Fibroblast of skin of back (primary cell): ENCODE data around the gene KCNT2.
"Not testable (repeated sequence)": the region's sequence is repeated elsewhere in the genome, so short reads cannot be mapped to it uniquely, and the experiment has no call there.

Experiments used
- DNase-seq: peaks from one replicate; pipeline ENCODE4 v3.0.0-alpha.2; 2013

The KCNT2 gene

DNA sequence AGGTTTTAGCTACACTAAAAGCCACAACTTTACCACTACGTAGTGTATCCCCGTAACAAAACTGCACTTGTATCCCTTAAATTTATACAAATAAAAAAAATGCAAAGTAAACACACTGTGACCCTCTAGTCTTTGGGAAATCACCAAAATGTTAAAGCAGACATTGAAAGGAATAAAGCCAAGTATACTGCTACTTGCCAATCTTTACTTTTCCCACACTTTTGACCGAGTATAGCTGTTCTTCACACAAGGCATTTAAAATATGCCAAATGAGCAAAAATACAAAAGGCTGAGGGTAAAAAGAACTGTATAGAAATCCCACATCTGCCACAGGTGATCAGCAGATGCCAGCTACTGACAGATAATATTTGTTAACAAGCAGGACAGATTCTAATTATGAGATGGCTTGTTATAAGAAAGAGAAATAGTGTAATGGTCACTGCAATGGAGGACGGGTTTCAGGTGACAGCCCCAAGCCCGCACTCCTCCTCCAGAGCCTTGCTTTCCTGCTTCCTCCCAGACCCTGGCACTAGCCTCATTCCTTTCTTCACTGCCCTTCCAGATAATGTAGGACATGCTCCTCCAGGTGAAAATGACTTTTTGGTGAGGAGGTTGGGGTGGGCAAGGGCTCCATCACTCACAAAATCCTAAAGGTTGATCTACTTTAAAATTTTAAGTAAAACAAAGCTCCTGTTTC, 18.1 kb downstream of the KCNT2 start:
- no peak for DNase-seq

DNA sequence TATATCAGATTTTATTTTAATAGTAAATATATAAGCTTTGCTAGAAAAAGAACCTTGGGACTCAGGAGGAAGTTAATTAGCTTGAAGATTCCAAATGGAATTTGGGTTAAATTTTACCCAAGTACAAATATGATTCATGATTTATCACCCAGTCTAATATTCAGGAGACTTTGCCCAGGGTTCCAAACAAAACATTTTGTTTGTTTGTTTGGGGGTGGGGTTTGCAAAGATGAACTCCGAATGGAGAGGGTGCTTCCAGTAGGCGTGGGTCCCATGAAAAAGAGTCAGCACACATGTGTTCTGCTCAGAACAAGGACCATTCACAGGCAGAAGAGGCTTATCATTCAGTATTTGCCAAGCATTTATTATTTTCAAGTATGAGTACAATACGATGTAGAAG, 23.5 kb downstream of the KCNT2 start:
- no peak for DNase-seq

- DNase-seq = no peak
Measured at GRCh38 chr1:196577386-196577785, 30.9 kb downstream of the KCNT2 start.

- DNase-seq = no peak
Measured at GRCh38 chr1:196573226-196573625, 35.0 kb downstream of the KCNT2 start.

- DNase-seq = no peak
Measured at GRCh38 chr1:196567238-196567637, 41.0 kb downstream of the KCNT2 start.

- no peak for DNase-seq
Measured at GRCh38 chr1:196563768-196564167, 44.5 kb downstream of the KCNT2 start.

DNA sequence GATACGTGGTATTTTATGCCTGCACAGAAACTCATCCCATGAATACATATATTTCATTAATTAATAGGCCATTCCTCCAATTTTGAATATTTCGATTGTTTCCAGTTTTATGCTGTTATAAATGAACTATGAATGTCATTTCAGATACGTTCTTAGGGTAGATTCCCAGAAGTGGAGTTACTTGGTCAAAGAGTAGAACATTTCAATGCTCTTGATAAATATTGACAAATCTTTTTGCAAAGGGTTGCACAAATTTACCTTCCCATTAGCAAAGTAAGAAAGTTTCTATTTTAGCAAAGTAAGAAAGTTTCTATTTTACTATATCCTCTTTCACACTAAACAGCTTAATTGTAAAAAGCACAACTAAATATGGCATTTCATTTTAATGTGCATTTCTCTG, 48.9 kb downstream of the KCNT2 start:
- DNase-seq = no peak

GRCh38 chr1:196558411-196558810, 49.8 kb downstream of the KCNT2 start:
- DNase-seq = peak; percentile 64

- no peak for DNase-seq
Measured at GRCh38 chr1:196557797-196558196, 50.4 kb downstream of the KCNT2 start.

GRCh38 chr1:196550731-196551130, 57.5 kb downstream of the KCNT2 start:
- DNase-seq = peak; percentile 54

DNA sequence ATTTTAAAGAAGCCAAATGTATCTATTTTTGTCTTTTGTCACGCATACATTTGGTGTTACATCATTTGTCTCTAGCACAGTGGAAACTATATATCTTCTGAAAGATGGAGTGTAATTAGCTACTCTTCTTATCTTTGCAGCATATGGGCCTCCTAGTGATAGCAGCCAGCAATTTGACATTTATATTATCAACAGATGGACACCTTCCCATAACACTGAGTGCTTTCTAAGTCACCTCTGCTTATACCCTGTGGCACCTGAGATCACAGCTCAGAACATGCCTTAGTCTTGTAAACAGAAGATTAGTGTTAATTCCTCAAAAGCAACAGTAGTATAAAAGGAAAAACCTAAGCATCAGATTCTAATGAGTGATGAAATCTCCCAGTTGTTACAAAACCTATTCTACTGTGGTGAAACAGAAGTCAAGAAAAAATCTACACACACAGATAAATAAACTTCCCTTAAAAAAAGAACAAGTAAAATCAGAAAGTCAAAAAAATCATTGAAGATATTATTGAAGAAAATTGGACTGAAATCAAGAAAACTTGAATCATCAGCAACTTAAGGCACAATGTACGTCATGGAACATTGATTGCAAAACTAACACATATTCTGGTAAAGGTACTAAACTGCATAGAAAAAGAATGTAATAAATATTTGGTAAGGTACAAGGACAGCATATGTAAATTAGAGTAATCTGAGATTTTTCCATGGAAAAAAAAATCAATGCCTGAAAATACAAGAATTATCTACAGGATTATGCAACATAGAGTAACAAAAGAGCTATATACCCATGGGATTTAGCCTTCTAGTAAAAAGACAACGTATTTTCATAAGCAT, 61.7 kb downstream of the KCNT2 start:
- DNase-seq = no peak

DNA sequence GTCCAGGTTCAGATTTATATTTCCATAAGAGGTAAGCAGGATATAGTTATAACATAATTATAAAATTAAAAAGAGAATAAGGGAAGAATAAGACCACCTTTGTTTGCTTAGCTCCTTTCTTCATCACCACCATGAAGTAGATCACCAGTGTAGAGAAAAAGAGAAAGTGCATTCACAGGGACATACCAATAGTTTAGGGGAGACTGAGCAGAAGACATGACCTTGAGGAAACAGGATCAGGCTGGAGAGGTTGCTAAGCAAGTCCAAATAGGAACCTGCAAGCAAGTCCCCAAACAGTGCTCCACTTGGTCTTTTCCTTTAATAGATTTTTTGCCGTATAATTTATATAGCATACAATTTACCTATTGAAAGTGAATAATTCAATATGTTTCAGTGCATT, 63.0 kb downstream of the KCNT2 start:
- DNase-seq = no peak

DNA sequence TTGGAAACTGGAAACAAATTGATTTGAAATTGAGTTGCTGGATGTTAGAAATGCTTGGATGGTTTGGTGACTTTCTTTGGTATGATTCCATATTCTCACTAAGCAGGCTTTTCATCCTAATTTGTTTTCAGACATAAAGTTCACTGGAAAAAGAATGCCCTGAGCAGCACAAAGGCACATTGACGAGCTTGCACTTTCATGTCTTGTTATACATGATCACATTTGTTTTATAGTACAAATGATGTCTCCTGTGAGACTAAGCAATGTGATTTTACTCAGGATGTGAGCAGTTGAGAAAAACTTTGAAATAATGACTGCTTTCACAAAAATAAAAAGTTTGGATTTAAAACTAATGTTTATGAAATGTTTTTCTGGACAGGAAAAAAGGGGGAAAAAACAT, 63.6 kb downstream of the KCNT2 start:
- no peak for DNase-seq

DNA sequence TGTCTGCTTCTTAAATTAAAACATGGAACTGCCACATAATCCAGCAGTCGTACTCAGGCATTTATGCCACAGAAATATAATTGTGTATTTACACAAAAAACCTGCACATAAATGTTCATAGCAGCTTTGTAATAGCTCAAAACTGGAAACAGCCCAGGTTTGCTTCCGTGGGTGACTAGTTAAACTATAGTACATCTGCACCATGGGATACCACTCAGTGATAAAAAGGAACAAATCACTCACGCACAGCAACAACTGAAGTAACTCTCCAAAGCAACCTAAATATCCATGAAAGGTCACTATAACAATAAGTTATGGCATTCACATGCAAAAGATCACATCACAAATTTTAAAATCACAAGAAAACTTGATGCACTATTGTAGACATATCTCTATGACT, 64.4 kb downstream of the KCNT2 start:
- DNase-seq = no peak

DNA sequence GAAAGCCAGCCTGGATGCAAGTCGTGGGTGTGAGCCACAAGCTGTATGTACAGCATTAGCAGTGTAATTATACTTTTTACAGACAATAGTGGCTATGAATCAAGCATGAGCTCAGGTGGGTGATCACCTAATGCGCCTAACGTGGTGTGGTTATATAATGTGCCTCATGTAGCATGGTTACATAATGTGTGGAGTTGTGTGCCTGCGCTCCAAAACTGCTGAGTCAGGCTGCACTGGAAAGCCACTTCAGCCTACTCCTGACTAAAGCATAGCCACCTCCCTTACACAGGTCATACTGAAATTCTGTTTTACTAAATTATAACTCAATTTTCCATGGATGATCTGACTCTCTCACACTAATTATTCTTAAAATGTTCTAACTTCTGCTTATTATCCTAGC, 69.8 kb downstream of the KCNT2 start:
- DNase-seq = no peak

GRCh38 chr1:196535727-196536126, 72.5 kb downstream of the KCNT2 start:
- peak; percentile 64 for DNase-seq

- no peak for DNase-seq
Measured at GRCh38 chr1:196531737-196532524, 76.3 kb downstream of the KCNT2 start.

DNA sequence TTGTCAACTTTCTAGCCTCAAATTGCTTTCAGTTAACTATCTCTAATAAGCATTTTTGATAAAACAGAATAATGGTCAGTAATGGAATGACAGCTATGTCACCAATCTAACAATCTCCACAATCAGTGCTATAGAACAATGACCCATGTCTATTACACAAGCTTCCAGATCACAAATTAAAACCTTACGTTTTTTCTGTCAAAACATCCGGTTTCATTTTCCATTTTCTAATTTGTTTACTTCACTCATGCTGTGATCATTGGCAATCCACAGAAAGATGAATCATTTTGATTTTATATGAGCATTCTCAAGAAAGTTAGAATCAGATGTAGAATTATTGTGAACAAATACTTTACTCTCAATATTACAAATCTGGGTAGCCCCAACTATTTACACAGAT, 80.3 kb downstream of the KCNT2 start:
- no peak for DNase-seq

DNA sequence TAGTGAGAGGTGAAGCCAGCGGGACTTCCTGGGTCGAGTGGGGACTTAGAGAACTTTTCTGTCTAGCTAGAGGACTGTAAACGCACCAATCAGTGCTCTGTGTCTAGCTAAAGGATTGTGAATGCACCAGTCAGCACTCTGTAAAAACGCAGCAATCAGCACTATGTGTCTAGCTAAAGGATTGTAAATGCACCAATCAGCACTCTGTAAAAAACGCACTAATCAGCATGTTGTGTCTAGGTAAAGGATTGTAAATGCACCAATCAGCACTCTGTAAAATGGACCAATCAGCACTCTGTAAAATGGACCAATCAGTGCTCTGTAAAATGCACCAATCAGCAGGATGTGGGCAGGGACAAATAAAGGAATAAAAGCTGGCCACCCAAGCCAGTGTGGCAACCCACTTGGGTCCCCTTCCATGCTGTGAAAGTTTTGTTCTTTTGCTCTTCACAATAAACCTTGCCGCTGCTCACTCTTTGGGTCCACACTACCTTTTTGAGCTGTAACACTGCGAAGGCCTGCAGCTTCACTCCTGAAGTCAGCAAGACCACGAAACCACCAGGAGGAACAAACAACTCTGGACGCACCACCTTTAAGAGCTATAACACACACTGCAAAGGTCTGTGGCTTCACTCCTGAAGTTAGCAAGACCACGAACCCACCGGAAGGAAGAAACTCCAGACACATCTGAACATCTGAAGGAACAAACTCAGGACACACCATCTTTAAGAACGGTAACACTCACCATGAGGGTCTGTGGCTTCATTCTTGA, 85.5 kb downstream of the KCNT2 start:
- DNase-seq = not testable (repeated sequence)

DNA sequence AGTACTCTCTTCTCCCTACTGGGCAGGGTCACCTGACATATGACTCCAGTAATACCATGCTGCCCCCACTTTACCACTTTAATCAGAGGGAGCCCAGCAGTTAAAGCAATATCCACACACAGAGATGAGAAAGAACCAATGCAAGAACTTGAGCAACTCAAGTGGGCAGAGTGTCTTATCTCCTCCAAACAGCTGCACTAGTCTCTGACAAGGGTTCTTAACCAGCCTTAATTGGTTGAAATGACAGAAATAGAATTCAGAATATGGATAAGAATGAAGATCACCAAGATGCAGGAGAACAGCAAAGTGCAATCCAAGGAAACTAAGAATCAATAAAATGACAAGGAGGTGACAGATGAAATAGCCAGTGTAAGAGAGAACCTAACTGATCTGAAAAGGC, 91.0 kb downstream of the KCNT2 start:
- no peak for DNase-seq

DNA sequence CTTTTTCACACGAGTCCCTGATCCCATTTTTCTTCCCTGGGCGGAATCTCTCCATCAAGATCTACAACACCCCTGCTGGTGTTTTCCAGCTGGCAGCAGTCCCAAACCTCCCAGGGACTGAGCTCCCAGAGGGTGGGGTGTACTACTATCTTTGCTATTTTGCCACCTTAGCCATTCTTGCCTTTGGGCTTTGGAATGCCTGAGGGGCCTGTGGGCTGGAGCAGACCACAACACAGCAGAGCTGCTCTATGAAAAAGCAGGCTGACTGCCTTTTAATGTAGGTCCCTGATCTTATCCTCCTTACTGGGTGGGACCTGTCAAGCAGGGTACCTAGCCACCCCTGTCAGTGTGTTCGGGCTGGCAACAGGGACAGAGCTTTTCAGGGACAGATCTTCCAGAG, 91.9 kb downstream of the KCNT2 start:
- DNase-seq = peak; percentile 25

GRCh38 chr1:196515904-196516303, 92.3 kb downstream of the KCNT2 start:
- DNase-seq = no peak

DNA sequence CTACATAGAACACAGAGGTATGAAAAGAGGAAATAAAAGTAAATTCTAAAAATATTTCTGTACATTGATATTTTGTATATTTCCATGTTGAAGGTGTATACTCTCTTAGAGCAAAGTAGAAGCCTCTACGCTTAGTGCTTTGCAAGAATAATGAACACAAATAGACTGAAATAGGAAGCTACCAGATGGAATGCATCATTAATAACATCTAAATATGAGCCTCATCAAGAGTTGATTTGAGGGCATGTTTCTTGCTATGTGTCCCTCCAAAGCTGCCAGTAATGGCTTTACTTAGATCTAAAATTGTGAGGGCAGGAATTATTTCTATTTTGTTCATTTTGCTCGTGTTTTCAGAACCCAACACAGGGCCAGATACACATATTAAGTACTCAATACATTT, 94.4 kb downstream of the KCNT2 start:
- no peak for DNase-seq
